Cardiac muscle cell (in vitro differentiated cells and primary cell): ENCODE measurements around the gene CHMP4B. TPM values are rescaled to one million over a fixed set of nuclear protein-coding genes. Genes with fewer than 3 reads are reported as not detected.

Source experiments
- DNase-seq, 2 donors: peaks; one replicate each; pipeline versions ENCODE4 v3.0.0 to v3.0.0-alpha.2; 2010 to 2017; ENCODE audit warnings: low read depth in 1 of 2, low spot score in 1 of 2
- H3K27ac ChIP-seq: fragments of 200-600 bp; sonication (generic); 2 replicates; pipeline ENCODE4 v1.5.1; 2016
- H3K27me3 ChIP-seq: fragments of 200-600 bp; sonication (generic); 2 replicates; pipeline ENCODE4 v1.6.0; 2016; ENCODE audit warnings: control low read depth
- H3K36me3 ChIP-seq: fragments of 200-600 bp; sonication (generic); 2 replicates; pipeline ENCODE4 v1.5.1; 2016; ENCODE audit warnings: control low read depth
- H3K4me1 ChIP-seq: fragments of 200-600 bp; sonication (generic); 2 replicates; pipeline ENCODE4 v1.8.1; 2017; ENCODE audit warnings: low read depth, mild to moderate bottlenecking, mixed run types
- H3K4me3 ChIP-seq: fragments of 200-600 bp; sonication (generic); 2 replicates; pipeline ENCODE4 v1.5.1; 2016; ENCODE audit warnings: mild to moderate bottlenecking
- H3K9me3 ChIP-seq: fragments of 200-600 bp; sonication (generic); 2 replicates; pipeline ENCODE4 v1.5.1; 2017; ENCODE audit warnings: low read depth, mild to moderate bottlenecking, control low read depth
- CTCF ChIP-seq: IDR thresholded peaks from 2 replicates; pipeline ENCODE4 v1.5.1; 2012; ENCODE audit warnings: low read depth, mild to moderate bottlenecking, low read length
- polyA plus RNA-seq: library from polyadenylated mRNA; unstranded; fragments of >200 nt; fragmentation: Nextera tagmentation; extraction: Ambion mirVana; gene quantifications from 2 replicates; pipeline ENCODE4 v1.2.1, GENCODE V29; 2016
- total RNA-seq: library from RNA; depleted of rRNA; stranded (reverse); fragments of >200 nt; gene quantifications from 2 replicates; pipeline ENCODE4 v1.2.3, GENCODE V29; 2016

Gene CHMP4B
- total and polyA plus RNA-seq, 2 experiments from 2014 or later = 4.6 to 110 TPM

GRCh38 chr20:33767777-33768138, 43.4 kb upstream of the CHMP4B start:
- Histone ChIP-seq H3K27ac (no peak overlapping the region), H3K4me3 (no peak overlapping the region), H3K36me3 (no peaks in the 10 kb centered on the region), H3K4me1 (no peaks in the 10 kb centered on the region), H3K27me3 (no peaks in the 10 kb centered on the region), H3K9me3 (no peaks in the 10 kb centered on the region)
- DNase-seq = no peak
- TF ChIP-seq CTCF = no peak

- Histone ChIP-seq H3K9me3 (no peaks in the 10 kb centered on the region), H3K4me3 (no peak overlapping the region), H3K27ac (no peak overlapping the region), H3K27me3 (no peaks in the 10 kb centered on the region), H3K4me1 (no peaks in the 10 kb centered on the region), H3K36me3 (no peaks in the 10 kb centered on the region)
- TF ChIP-seq CTCF = no peak
- DNase-seq = no peak
These were observed 42.1 kb upstream of the CHMP4B start for GRCh38 chr20:33769043-33769442.

GRCh38 chr20:33770005-33770404, 41.1 kb upstream of the CHMP4B start:
- Histone ChIP-seq H3K27me3 (no peaks in the 10 kb centered on the region), H3K4me1 (no peaks in the 10 kb centered on the region), H3K27ac (no peak overlapping the region), H3K4me3 (no peak overlapping the region), H3K36me3 (no peaks in the 10 kb centered on the region), H3K9me3 (no peaks in the 10 kb centered on the region)
- DNase-seq = no peak
- no peak for TF ChIP-seq CTCF

GRCh38 chr20:33771938-33772337, 39.2 kb upstream of the CHMP4B start:
- Histone ChIP-seq H3K27ac (no peak overlapping the region), H3K36me3 (no peaks in the 10 kb centered on the region), H3K4me3 (no peak overlapping the region), H3K27me3 (no peaks in the 10 kb centered on the region), H3K4me1 (no peaks in the 10 kb centered on the region), H3K9me3 (no peaks in the 10 kb centered on the region)
- no peak for TF ChIP-seq CTCF
- no peak for DNase-seq

- TF ChIP-seq CTCF = no peak
- Histone ChIP-seq H3K9me3 (no peaks in the 10 kb centered on the region), H3K4me3 (no peak overlapping the region), H3K4me1 (no peaks in the 10 kb centered on the region), H3K36me3 (no peaks in the 10 kb centered on the region), H3K27me3 (no peaks in the 10 kb centered on the region), H3K27ac (no peak overlapping the region)
- no peak for DNase-seq
These were observed 38.7 kb upstream of the CHMP4B start for GRCh38 chr20:33772439-33772838.
